Neural crest cell (in vitro differentiated cells): Measurements from ENCODE around the gene CYBB. TPM values are rescaled to one million over a fixed set of nuclear protein-coding genes. Genes with fewer than 3 reads are reported as not detected.

Experiments used
- DNase-seq: peaks from one replicate; pipeline ENCODE4 v3.0.0; 2021; ENCODE audit warnings: low read depth, mixed read lengths, low spot score
- H3K27ac Mint-ChIP-seq: one replicate; pipeline ENCODE4 v1.8.0; 2021; ENCODE audit warnings: mild to moderate bottlenecking, mixed read lengths; ENCODE audit not compliant: unreplicated experiment
- H3K27me3 Mint-ChIP-seq: 2 replicates; pipeline ENCODE4 v1.8.0; 2021; ENCODE audit warnings: low read depth, mild to moderate bottlenecking, mixed read lengths
- H3K36me3 Mint-ChIP-seq: 2 replicates; pipeline ENCODE4 v1.8.0; 2021; ENCODE audit warnings: low read depth, mild to moderate bottlenecking, mixed read lengths
- H3K4me1 Mint-ChIP-seq: 2 replicates; pipeline ENCODE4 v1.8.0; 2021; ENCODE audit warnings: mixed read lengths
- H3K4me3 Mint-ChIP-seq: one replicate; pipeline ENCODE4 v1.8.0; 2021; ENCODE audit warnings: mild to moderate bottlenecking, mixed read lengths
- H3K9me3 Mint-ChIP-seq: 2 replicates; pipeline ENCODE4 v1.8.0; 2021; ENCODE audit warnings: mixed read lengths
- CTCF ChIP-seq: fragments of 200-600 bp; sonication (generic); conservative IDR thresholded peaks from 2 replicates; pipeline ENCODE4 v1.5.0; 2021; ENCODE audit warnings: antibody characterized with exemption, mild to moderate bottlenecking
- total RNA-seq: library from RNA; stranded (reverse); gene quantifications from 2 replicates; pipeline ENCODE4 v1.2.1, GENCODE V29; 2021

Gene CYBB
- total RNA-seq, 1 donor from 2014 or later: not detected

GRCh38 chrX:37846934-37847732 is 67.3 kb downstream of the CYBB start, which contains the start of gene DYNLT3:
Gene DYNLT3, minus strand, starts transcription at chrX:37847571. Its CDS starts 61 bp downstream, at chrX:37847510.
- H3K9me3 Mint-ChIP-seq: peaks cover 2% of the 10 kb centered on the region
- H3K4me1 Mint-ChIP-seq: peaks cover 7% of the 10 kb centered on the region
- no peak within 1 kb of the TSS for H3K27ac Mint-ChIP-seq
- H3K4me3 Mint-ChIP-seq: peak within 1 kb of the TSS; percentile 85
- H3K36me3 Mint-ChIP-seq: peaks cover 4% of the 10 kb centered on the region
- no peaks in the 10 kb centered on the region for H3K27me3 Mint-ChIP-seq
- DNase-seq: peak; percentile 48
- TF ChIP-seq CTCF: no peak

- peaks cover 2% of the 10 kb centered on the region for H3K9me3 Mint-ChIP-seq
- no peak overlapping the region for H3K27ac Mint-ChIP-seq
- peaks cover 4% of the 10 kb centered on the region for H3K36me3 Mint-ChIP-seq
- DNase-seq: no peak
- peaks cover 7% of the 10 kb centered on the region for H3K4me1 Mint-ChIP-seq
- H3K4me3 Mint-ChIP-seq: peak overlapping the region; percentile 85
- TF ChIP-seq CTCF: no peak
- H3K27me3 Mint-ChIP-seq: no peaks in the 10 kb centered on the region
Measured at GRCh38 chrX:37847733-37848197, 67.9 kb downstream of the CYBB start.

- H3K4me1 Mint-ChIP-seq: no peaks in the 10 kb centered on the region
- TF ChIP-seq CTCF: no peak
- no peak for DNase-seq
- H3K36me3 Mint-ChIP-seq: no peaks in the 10 kb centered on the region
- H3K27me3 Mint-ChIP-seq: no peaks in the 10 kb centered on the region
- H3K9me3 Mint-ChIP-seq: peaks cover 2% of the 10 kb centered on the region
- H3K27ac Mint-ChIP-seq: no peak overlapping the region
- H3K4me3 Mint-ChIP-seq: no peak overlapping the region
Measured at GRCh38 chrX:37854148-37854547, 74.3 kb downstream of the CYBB start.

- Mint-ChIP-seq H3K4me1 (no peaks in the 10 kb centered on the region), H3K36me3 (no peaks in the 10 kb centered on the region), H3K27ac (no peak overlapping the region), H3K27me3 (no peaks in the 10 kb centered on the region), H3K4me3 (no peak overlapping the region), H3K9me3 (peaks cover 2% of the 10 kb centered on the region)
- no peak for DNase-seq
- TF ChIP-seq CTCF: no peak
Measured at GRCh38 chrX:37854748-37855147, 74.9 kb downstream of the CYBB start.

- peaks cover 11% of the 10 kb centered on the region for H3K9me3 Mint-ChIP-seq
- TF ChIP-seq CTCF: no peak
Measured at GRCh38 chrX:37860721-37861120, 80.9 kb downstream of the CYBB start.

More at GRCh38 chrX:37860721-37861120, 80.9 kb downstream of the CYBB start:
- Mint-ChIP-seq H3K4me3 (no peak overlapping the region), H3K36me3 (peaks cover 3% of the 10 kb centered on the region), H3K27me3 (no peaks in the 10 kb centered on the region), H3K27ac (no peak overlapping the region), H3K4me1 (no peaks in the 10 kb centered on the region)
- DNase-seq: no peak
